Kidney (tissue), 14 donors: ENCODE measurements around the gene MS4A15. TPM values are rescaled to one million over a fixed set of nuclear protein-coding genes. Genes with fewer than 3 reads are reported as not detected.

Experiments used
- DNase-seq, 5 donors: peaks; one replicate each; pipeline ENCODE4 v3.0.0-alpha.2; 2013 to 2020
- FAIRE-seq: peaks from 2 replicates; lab custom pipeline; 2012; peaks lifted over from hg19 to GRCh38; lab: Jason Lieb, UNC
- H3K27ac ChIP-seq, 2 donors: one replicate each; pipeline ENCODE4 v1.7.0; 2013; ENCODE audit warnings: low read depth in 2 of 2, low read length in 2 of 2, inconsistent platforms in 1 of 2
- H3K27me3 ChIP-seq: one replicate; pipeline ENCODE4 v1.7.1; 2013; ENCODE audit warnings: low read length, inconsistent platforms; ENCODE audit not compliant: control insufficient read depth, insufficient read depth
- H3K36me3 ChIP-seq, 3 donors: one replicate each; pipeline versions ENCODE4 v1.7.0 to v1.7.1; 2013; ENCODE audit warnings: low read length in 3 of 3, control low read depth in 1 of 3, inconsistent platforms in 1 of 3; ENCODE audit not compliant: insufficient read depth in 3 of 3, control insufficient read depth in 2 of 3
- H3K4me1 ChIP-seq, 3 donors: one replicate each; pipeline versions ENCODE4 v1.7.0 to v1.7.1; 2013; ENCODE audit warnings: low read length in 3 of 3, inconsistent platforms in 1 of 3, low read depth in 1 of 3; ENCODE audit not compliant: control insufficient read depth in 2 of 3, insufficient read depth in 2 of 3
- H3K4me3 ChIP-seq, 3 donors: one replicate each; pipeline versions ENCODE4 v1.7.0 to v1.8.1; 2013; ENCODE audit warnings: low read length in 3 of 3, control low read depth in 1 of 3, inconsistent platforms in 1 of 3
- H3K9ac ChIP-seq, 3 donors: one replicate each; pipeline versions ENCODE4 v1.7.0 to v1.7.1; 2013; ENCODE audit warnings: low read length in 3 of 3, control low read depth in 1 of 3, inconsistent platforms in 1 of 3
- H3K9me3 ChIP-seq, 3 donors: one replicate each; pipeline versions ENCODE4 v1.7.0 to v1.7.1; 2013; ENCODE audit warnings: low read length in 3 of 3, control low read depth in 1 of 3, inconsistent platforms in 1 of 3; ENCODE audit not compliant: control insufficient read depth in 2 of 3, insufficient read depth in 1 of 3
- intact Hi-C: fragments of 100-400 bp; cut with DNase I; formaldehyde crosslinking; loops from one replicate; pipeline ENCODE4 v1.11.1; 2022
- polyA plus RNA-seq: library from polyadenylated mRNA; stranded (reverse); fragments of 350-450 nt; fragmentation: Illumina TruSeq; extraction: RNeasy Lipid Tissue Mini Kit (QIAGEN cat#74804); gene quantifications from one replicate; pipeline ENCODE4 v1.2.3, GENCODE V29; 2014; ENCODE audit warnings: low read depth, low replicate concordance; ENCODE audit not compliant: insufficient read depth
- total RNA-seq: library from RNA; stranded (reverse); fragmentation: NEBNext Ultra II Directional; extraction: Animal tissue kit (Norgen Biotek cat#: 25700); gene quantifications from one replicate; pipeline ENCODE4 v1.2.1, GENCODE V29; 2021
- TF ChIP-seq, protein P1 (sequence below): IDR thresholded peaks from 3 replicates; pipeline ENCODE4 v1.5.1; 2012; ENCODE audit warnings: mild to moderate bottlenecking, moderate library complexity, borderline replicate concordance; ENCODE audit not compliant: insufficient read depth; ENCODE audit errors: extremely low read depth
- donor health status: control.
- donor health status: control.
- donor health status: control.
- donor health status: control.
- donor health status: control.
- donor health status: DM: yes; HTN: yes; CAD: no.
- donor health status: Normal renal cell carcinoma (clear cell type).

MS4A15 gene
- total and polyA plus RNA-seq, 2 donors from 2014 or later, result not detected

DNA sequence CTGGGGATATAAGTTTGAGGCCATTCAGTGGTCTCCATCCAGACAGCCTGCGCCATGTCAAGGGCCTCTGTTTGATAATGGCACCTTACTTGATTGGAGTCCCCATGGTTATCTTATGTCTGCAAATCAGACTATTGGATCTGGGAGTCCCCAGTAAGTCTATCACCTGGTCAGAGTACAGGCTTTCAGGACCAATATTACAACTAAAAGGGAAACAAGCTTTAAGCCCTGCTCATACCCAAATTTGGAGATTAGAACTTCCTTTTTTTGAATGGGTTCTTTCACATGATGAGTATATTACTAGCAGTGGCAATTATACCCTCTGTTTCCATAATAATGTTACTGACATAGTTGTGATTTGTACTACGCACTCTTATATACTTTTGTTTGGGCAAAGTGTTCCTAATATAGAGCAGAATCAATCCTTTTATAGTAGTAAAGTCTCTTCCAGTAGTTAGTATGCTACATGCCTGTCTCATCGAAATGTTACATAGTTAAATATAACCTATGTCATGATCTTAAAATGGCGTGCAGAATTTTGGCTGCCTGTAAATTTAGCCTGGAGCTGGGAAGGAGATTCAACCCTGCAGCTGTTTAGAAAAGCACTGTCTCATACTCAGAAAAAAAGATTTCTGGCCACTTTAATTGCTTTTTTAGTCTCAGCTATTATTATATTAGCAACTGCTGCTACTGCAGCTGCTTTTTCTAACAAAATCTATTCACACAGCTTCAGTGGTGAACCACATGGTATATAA, 4.9 kb downstream of the MS4A15 start:
- no peak for DNase-seq
- H3K4me3 ChIP-seq, result no peak overlapping the region
- intact Hi-C loops, result no loop called here

DNA sequence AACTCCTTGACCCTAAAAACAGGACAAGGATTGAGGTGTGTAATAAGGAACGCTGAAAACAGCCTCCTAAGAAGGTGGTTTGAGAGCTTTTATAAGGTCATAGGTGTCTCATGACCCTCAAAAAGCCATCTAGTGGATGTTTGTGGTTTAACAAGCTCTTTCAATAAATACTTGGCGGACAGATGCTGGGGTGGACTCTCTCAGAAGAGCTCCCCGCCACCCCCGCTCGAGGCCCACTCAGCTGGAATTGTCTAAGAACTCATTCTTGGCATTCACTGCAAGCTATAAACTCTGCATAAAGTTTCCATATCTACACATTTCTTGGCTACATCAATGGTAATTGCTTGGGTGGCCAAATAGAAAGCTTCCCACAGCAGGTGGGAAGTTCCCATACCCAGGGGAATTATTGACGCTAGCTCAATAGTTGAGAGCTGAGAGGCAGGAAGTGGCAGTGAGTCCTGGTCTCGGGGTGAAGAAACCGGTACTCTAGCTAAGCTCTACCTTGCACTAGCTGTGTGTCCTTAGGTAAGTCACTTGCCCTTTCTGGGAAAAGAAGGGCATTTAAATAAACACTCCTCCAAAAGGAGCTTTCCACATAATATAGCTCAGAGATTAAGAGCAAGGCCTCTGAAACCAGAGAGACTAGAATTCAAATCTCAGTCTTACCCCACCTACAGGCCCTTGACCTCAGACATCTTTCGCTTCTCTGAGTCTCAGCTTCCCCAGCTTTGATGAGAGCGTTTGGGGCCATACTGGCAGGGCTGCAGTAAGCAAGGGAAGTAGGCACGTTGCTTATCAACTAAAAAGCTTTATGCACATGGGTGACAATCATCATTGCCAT, 6.4 kb downstream of the MS4A15 start:
- FAIRE-seq, result no peak
- intact Hi-C loops, result no loop called here

More for the DNA sequence above, 4.9 kb downstream of the MS4A15 start:
- no peak overlapping the region for H3K9ac ChIP-seq
- no peak for FAIRE-seq
- no peaks in the 10 kb centered on the region for H3K27me3 ChIP-seq
- no peaks in the 10 kb centered on the region for H3K4me1 ChIP-seq
- H3K36me3 ChIP-seq, result no peaks in the 10 kb centered on the region
- H3K9me3 ChIP-seq, result no peaks in the 10 kb centered on the region
- H3K27ac ChIP-seq, result no peak overlapping the region
- TF ChIP-seq, protein P1, sequence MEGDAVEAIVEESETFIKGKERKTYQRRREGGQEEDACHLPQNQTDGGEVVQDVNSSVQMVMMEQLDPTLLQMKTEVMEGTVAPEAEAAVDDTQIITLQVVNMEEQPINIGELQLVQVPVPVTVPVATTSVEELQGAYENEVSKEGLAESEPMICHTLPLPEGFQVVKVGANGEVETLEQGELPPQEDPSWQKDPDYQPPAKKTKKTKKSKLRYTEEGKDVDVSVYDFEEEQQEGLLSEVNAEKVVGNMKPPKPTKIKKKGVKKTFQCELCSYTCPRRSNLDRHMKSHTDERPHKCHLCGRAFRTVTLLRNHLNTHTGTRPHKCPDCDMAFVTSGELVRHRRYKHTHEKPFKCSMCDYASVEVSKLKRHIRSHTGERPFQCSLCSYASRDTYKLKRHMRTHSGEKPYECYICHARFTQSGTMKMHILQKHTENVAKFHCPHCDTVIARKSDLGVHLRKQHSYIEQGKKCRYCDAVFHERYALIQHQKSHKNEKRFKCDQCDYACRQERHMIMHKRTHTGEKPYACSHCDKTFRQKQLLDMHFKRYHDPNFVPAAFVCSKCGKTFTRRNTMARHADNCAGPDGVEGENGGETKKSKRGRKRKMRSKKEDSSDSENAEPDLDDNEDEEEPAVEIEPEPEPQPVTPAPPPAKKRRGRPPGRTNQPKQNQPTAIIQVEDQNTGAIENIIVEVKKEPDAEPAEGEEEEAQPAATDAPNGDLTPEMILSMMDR, result no peak

DNA sequence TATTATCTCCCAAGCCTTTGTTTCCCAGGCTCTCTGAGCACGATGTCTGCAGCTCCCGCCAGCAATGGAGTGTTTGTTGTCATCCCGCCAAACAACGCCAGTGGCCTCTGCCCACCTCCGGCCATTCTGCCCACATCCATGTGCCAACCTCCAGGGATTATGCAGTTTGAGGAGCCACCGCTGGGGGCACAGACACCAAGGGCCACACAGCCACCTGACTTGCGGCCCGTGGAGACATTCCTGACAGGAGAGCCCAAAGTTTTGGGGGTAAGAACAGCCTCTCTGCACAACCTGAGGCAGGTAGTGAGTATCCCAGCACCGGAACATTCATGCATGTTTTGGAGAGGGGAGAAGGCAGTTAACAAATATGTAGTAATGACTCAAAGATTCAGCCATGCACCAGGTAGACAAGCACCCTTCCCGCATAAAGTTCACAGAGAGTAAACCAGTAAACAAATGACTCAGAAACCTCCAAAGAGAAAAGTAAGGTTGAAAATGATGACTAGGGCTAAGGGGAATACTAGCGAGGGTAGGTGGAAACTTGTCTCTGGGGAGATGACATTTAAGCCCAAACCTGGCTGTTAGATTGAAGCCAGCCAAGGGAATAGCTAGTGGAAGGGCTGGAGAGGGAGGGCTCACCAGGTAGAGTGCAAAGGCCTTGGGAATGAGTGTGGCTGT, 7.2 kb downstream of the MS4A15 start:
- Histone ChIP-seq H3K27me3 (no peaks in the 10 kb centered on the region), H3K9me3 (no peaks in the 10 kb centered on the region), H3K27ac (no peak overlapping the region), H3K4me3 (no peak overlapping the region), H3K36me3 (no peaks in the 10 kb centered on the region), H3K4me1 (no peaks in the 10 kb centered on the region), H3K9ac (no peak overlapping the region)
- FAIRE-seq (no peak), DNase-seq (no peak)
- TF ChIP-seq, protein P1, result no peak
- intact Hi-C loops, result no loop called here

More for the DNA sequence above, 6.4 kb downstream of the MS4A15 start:
- Histone ChIP-seq H3K27me3 (no peaks in the 10 kb centered on the region), H3K9ac (no peak overlapping the region), H3K27ac (no peak overlapping the region), H3K4me3 (no peak overlapping the region), H3K36me3 (no peaks in the 10 kb centered on the region), H3K9me3 (no peaks in the 10 kb centered on the region), H3K4me1 (no peaks in the 10 kb centered on the region)
- TF ChIP-seq, protein P1, result no peak
- DNase-seq, result peak in 1 of 5 donors; percentile 34
